ENCODE results near the gene TTC13.

The TTC13 gene

GRCh38 chr1:230907472-230908205 is 71.0 kb downstream of the TTC13 start:
- no peak for DNase-seq (ENCODE audit: low read depth)

DNA sequence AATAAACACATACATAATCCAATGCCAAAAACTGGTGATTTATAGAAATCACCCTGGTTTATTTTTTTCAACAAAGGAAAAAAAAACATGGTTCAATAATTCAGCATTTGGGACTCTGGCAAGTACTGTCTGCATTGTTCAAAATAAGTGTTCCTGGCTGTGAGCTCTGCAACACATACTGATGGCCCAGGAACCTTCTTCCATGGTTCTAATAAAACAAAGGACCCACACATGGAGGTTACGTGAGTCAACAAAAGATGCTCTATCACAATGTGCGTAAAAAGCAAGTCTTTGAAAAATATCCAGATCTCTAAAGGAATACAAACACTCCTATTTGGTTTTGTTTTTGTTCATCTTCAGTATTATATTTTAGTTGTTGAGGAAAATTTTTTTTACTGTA is 72.4 kb downstream of the TTC13 start:
- no peak for DNase-seq (ENCODE audit: low read depth)

DNA sequence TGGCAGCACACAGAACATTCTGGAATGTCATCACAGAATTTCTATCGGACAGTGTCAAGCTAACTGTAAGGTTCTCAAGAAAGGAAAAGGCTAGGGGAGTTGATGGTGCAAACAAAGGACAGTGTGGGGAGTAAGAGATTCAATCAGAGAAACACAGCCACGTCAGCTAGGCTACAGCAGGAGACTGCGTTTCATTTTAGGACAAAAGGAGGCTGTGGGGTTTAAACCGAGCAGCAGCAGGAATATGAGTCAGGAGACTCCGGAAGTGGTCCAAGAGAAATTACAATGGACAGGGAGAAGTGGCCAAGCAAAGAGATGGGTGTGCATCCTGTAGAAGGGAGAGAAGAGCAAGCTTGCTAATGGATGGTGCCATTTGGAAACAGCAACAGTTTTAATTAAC is 72.9 kb downstream of the TTC13 start:
- no peak for DNase-seq (ENCODE audit: low read depth)

DNA sequence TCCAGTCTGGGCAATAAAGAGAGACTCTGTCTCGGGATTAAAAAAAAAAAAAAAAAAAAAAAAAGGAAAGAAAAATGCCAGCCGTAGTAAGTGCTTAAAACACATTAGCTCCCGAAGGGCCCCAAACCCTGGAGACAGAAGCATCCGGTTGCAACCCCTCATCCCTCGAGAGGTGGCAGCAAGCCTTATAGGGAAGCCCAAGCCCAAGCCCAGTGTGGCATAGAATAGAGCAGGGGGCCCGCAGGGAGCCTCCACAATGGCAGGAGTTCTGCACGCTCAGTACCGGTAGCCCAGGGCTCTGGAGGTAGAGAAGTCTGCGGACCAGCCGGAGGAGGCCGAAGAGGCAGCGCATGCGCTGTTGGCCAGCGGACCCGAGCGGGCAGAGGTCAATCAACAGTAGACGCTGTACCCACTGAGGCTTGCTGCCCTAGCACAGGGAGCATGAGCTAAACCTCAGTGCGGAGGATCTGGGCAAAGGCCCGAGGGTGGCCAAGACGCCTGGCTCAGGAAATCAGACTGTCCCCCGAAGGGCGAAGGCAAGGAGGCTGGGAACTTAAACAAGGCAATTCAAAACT is 76.2 kb downstream of the TTC13 start:
- DNase-seq (ENCODE audit: low read depth) = no peak

GRCh38 chr1:230901671-230902070 is 77.0 kb downstream of the TTC13 start:
- DNase-seq (ENCODE audit: low read depth) = no peak

DNA sequence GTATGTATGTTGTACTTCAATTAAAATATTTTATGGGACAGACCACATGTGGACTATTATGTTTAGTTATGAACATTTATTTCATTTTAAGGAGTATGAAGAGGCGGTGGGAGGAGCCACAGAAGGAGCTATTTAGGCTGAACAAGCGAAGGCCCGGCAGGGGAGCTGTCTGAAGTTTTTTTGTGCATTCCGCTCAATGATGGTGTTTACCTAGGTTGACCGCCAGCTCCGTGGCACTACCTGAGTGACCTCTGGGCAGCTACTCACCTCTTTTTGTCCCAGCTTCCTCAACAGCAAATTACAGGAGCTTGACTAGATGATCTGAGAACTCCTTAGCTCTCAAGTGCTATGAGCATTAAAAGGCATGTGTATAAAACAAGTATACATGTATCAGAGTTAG is 77.7 kb downstream of the TTC13 start:
- DNase-seq (ENCODE audit: low read depth) = no peak

- no peak for DNase-seq (ENCODE audit: low read depth)
Observed at GRCh38 chr1:230899841-230900251, 78.8 kb downstream of the TTC13 start.

- DNase-seq (ENCODE audit: low read depth) = no peak
Observed at GRCh38 chr1:230898748-230899147, 79.9 kb downstream of the TTC13 start.

DNA sequence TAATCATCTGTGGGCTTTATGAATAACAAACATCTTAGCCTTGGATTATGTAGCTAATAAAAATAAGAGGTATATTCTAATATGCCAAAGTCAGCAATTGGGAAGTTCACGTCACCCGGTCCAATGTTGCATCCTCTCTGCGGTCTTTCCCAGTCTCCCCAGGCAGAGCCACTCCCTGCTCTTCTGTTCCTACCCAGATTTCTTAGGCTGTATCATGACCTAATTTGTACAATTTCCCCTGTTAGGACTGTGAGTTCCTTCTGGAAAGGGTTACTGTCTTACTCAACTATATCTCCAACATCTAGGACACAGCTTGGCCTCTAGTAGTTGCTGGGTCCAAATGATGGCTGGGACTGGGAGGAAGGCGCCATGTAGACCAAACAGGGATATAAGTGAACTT is 80.5 kb downstream of the TTC13 start:
- DNase-seq (ENCODE audit: low read depth) = no peak

- DNase-seq (ENCODE audit: low read depth) = no peak
Observed at GRCh38 chr1:230896779-230897178, 81.9 kb downstream of the TTC13 start.

DNA sequence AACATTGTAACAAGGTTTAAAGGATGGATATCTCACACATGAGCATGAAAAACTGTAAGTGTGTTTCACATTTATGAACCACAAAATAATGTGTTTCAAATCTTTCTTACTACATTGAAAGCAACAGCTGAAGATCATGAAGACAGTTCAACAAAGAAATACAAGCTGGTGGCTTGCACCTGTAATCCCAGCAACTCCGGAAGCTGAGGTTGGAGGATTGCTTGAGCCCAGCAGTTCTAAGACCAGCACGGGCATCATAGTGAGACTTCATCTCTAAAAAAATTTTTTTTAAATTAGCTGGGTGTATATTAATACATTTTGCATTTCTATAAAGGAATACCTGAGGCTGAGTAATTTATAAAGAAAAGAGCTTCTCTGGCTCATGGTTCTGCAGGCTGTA is 83.2 kb downstream of the TTC13 start:
- no peak for DNase-seq (ENCODE audit: low read depth)

- DNase-seq (ENCODE audit: low read depth) = no peak
Observed at GRCh38 chr1:230894664-230895063, 84.0 kb downstream of the TTC13 start.

- no peak for DNase-seq (ENCODE audit: low read depth)
Observed at GRCh38 chr1:230894032-230894431, 84.6 kb downstream of the TTC13 start.

- DNase-seq (ENCODE audit: low read depth) = no peak
Observed at GRCh38 chr1:230892018-230892491, 86.6 kb downstream of the TTC13 start.

- no peak for DNase-seq (ENCODE audit: low read depth)
Observed at GRCh38 chr1:230891413-230891812, 87.2 kb downstream of the TTC13 start.

- no peak for DNase-seq (ENCODE audit: low read depth)
Observed at GRCh38 chr1:230884646-230885045, 94.0 kb downstream of the TTC13 start.

DNA sequence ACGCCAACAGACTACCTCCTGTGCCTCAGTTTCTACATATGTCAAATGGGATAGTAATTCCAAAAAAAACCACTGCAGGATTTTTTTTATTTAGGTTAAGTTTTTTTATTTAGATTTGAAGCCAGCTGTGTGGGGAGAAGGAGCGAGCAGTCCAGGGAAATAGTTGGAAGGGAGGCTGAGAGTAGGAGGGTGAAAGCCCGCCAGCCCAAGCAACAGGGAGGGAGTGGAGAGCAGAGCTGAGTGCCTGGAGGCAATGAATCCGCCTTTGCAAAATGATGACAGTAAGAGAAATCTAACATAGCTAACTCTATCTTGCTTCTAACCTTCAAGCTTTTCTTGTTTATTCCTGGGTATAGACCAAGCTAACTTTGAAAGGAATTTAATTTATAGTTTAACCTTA is 94.7 kb downstream of the TTC13 start:
- no peak for DNase-seq (ENCODE audit: low read depth)

DNA sequence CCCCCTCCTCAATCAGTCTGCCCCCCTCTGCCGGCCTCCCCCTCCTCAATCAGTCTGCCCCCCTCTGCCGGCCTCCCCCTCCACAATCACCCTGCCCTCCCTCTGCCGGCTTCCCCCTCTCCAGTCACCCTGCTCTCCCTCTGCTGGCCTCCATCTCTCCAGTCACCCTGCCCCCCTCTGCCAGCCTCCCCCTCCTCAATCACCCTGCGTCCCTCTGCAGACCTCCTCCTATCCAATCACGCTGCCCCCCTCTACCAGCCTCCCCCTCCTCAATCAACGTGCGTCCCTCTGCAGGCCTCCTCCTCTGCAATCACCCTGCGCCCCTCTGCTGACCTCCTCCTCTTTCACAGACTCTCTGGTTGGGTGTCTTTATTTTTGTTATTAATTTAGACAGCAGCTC is 98.9 kb downstream of the TTC13 start:
- no peak for DNase-seq (ENCODE audit: low read depth)

DNA sequence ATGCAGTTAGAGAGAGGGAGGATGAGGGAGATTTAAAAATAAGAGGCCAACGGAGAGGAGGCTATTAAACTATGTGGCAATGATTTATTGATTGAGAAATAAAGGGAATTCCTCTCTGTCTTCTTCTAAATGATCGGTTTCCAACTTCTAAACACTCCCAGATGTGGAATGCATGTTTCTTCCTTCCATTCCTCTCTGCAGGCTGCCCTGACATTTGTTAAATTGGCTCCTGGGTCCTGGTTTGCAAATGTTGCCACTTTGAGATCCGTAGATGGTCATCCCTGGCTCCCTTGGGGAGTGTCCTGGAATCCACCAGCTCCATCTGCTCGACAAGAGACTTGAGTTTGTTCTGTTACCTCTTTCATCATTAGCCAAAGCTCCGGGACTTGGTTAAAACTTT is 100.1 kb downstream of the TTC13 start:
- no peak for DNase-seq (ENCODE audit: low read depth)

- no peak for DNase-seq (ENCODE audit: low read depth)
Observed at GRCh38 chr1:230877924-230878590, 100.6 kb downstream of the TTC13 start.

GRCh38 chr1:230877146-230877923 is 101.3 kb downstream of the TTC13 start:
- DNase-seq (ENCODE audit: low read depth) = no peak

GRCh38 chr1:230876660-230877059 is 102.0 kb downstream of the TTC13 start:
- DNase-seq (ENCODE audit: low read depth) = no peak

DNA sequence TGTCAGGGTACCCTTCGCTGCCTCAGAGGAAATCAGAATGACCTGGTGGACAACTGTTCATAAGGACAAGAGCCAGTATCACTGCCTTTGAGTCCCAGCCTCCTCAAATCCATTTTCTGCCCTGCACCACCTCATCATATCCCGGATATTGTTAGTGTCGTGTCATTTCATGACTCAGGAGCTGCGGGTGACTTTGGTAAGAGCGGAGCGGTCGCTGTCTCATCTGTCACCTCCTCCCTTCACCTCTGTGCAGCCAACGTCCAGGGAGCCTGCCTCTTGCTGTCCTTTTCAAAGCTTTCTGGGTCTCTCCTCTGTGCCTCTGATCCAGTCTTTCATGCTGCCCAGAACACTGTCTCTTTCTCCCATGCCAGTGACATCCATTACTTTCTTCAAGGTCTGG is 103.3 kb downstream of the TTC13 start:
- no peak for DNase-seq (ENCODE audit: low read depth)
